H1 (cell line): ENCODE results near the gene PDGFB. TPM values are rescaled to one million over a fixed set of nuclear protein-coding genes. Genes with fewer than 3 reads are reported as not detected.

Source experiments
- CTCF ChIA-PET: fragments of 300-600 bp; sonication (Branson Sonifier 250); formaldehyde crosslinking; loops from one replicate; lab custom pipeline; 2021; ENCODE audit not compliant: partially characterized antibody; lab: Charles Lee
- POLR2A ChIA-PET: fragments of 300-600 bp; sonication (Branson Sonifier 250); formaldehyde crosslinking; loops from one replicate; lab custom pipeline; 2021; ENCODE audit warnings: inconsistent platforms; ENCODE audit not compliant: partially characterized antibody; lab: Charles Lee
- DNase-seq, 2 experiments: peaks; one replicate each; pipeline versions ENCODE4 v3.0.0 to v3.0.0-alpha.2; 2010 to 2022; ENCODE audit warnings: low spot score in 2 of 2, low read depth in 1 of 2, mixed read lengths in 1 of 2
- FAIRE-seq: peaks from 2 replicates; lab custom pipeline; 2011; peaks lifted over from hg19 to GRCh38; lab: Jason Lieb, UNC
- H2AFZ ChIP-seq: 2 replicates; pipeline ENCODE4 v1.8.1; 2012; ENCODE audit warnings: low read length, inconsistent platforms
- H2AK5ac ChIP-seq: 2 replicates; pipeline ENCODE4 v1.6.1; 2013; ENCODE audit warnings: low read depth, low read length
- H2BK120ac ChIP-seq: replicated peaks from 2 replicates; pipeline ENCODE3; 2013; ENCODE audit warnings: low read depth, low read length, inconsistent platforms
- H2BK12ac ChIP-seq: 2 replicates; pipeline ENCODE4 v1.6.1; 2013; ENCODE audit warnings: low read depth, low read length
- H2BK15ac ChIP-seq: 2 replicates; pipeline ENCODE4 v1.6.1; 2013; ENCODE audit warnings: low read length
- H2BK20ac ChIP-seq: 2 replicates; pipeline ENCODE4 v1.6.1; 2013; ENCODE audit warnings: low read length
- H2BK5ac ChIP-seq: 2 replicates; pipeline ENCODE4 v1.6.1; 2013; ENCODE audit warnings: low read depth, low read length
- H3K14ac ChIP-seq: 2 replicates; pipeline ENCODE4 v1.6.1; 2013; ENCODE audit warnings: inconsistent platforms; ENCODE audit not compliant: insufficient read length
- H3K18ac ChIP-seq: 2 replicates; pipeline ENCODE4 v1.6.1; 2013; ENCODE audit warnings: low read length; ENCODE audit errors: extremely low read depth
- H3K23ac ChIP-seq: 2 replicates; pipeline ENCODE4 v1.6.1; 2013; ENCODE audit warnings: inconsistent platforms; ENCODE audit not compliant: insufficient read length
- H3K23me2 ChIP-seq: 2 replicates; pipeline ENCODE4 v1.6.1; 2013; ENCODE audit warnings: low read depth, low read length
- H3K27ac ChIP-seq: 2 replicates; pipeline ENCODE4 v1.6.1; 2011; ENCODE audit warnings: low read depth, low read length, inconsistent platforms
- H3K27me3 ChIP-seq, 4 experiments: replicated peaks in 1 of 4; 1 replicate in 1 of 4; 2 replicates in 3 of 4; pipeline versions ENCODE4 v1.6.1 to v1.8.1; 2011 to 2013; ENCODE audit warnings: low read length in 3 of 4, mild to moderate bottlenecking in 3 of 4, inconsistent platforms in 2 of 4, mixed read lengths in 2 of 4, moderate library complexity in 1 of 4; ENCODE audit not compliant: control insufficient read depth in 3 of 4, insufficient read depth in 3 of 4; ENCODE audit errors: extremely low read depth in 1 of 4
- H3K36me3 ChIP-seq, 4 experiments: 2 replicates each; pipeline versions ENCODE4 v1.6.1 to v1.8.1; 2011 to 2013; ENCODE audit warnings: mild to moderate bottlenecking in 4 of 4, low read length in 3 of 4, moderate library complexity in 2 of 4, control low read depth in 1 of 4, inconsistent platforms in 1 of 4; ENCODE audit not compliant: insufficient read depth in 4 of 4, control insufficient read depth in 2 of 4
- H3K4ac ChIP-seq: replicated peaks from 2 replicates; pipeline ENCODE3; 2013; ENCODE audit warnings: low read length, low read depth, mixed read lengths, inconsistent platforms; ENCODE audit not compliant: insufficient read length
- H3K4me1 ChIP-seq, 4 experiments: replicated peaks in 1 of 4; 1 replicate in 1 of 4; 2 replicates in 3 of 4; pipeline versions ENCODE4 v1.6.1 to v1.8.1; 2011 to 2013; ENCODE audit warnings: low read length in 3 of 4, inconsistent platforms in 2 of 4, mixed read lengths in 1 of 4; ENCODE audit not compliant: insufficient read depth in 4 of 4, control insufficient read depth in 3 of 4
- H3K4me2 ChIP-seq, 2 experiments: 2 replicates each; pipeline versions ENCODE4 v1.6.1 to v1.8.1; 2011 to 2013; ENCODE audit warnings: low read depth in 2 of 2, low read length in 2 of 2, control low read depth in 1 of 2, inconsistent platforms in 1 of 2, mild to moderate bottlenecking in 1 of 2; ENCODE audit not compliant: insufficient read depth in 1 of 2
- H3K4me3 ChIP-seq, 4 experiments: fragments of 200-600, 300-600 bp in 1 of 4; sonication (generic), shearing (Covaris generic), sonication (Bioruptor Twin) in 1 of 4; 2 replicates each; pipeline versions ENCODE4 v1.5.1 to v1.8.1; 2011 to 2016; ENCODE audit warnings: low read length in 4 of 4, low read depth in 3 of 4, control low read depth in 2 of 4, inconsistent platforms in 2 of 4, mild to moderate bottlenecking in 2 of 4, mixed read lengths in 1 of 4, moderate library complexity in 1 of 4; ENCODE audit not compliant: insufficient read depth in 2 of 4; ENCODE audit errors: extremely low read depth in 1 of 4
- H3K56ac ChIP-seq: replicated peaks from 2 replicates; pipeline ENCODE3; 2013; ENCODE audit warnings: low read depth, mild to moderate bottlenecking, mixed read lengths, low read length, inconsistent platforms; ENCODE audit not compliant: insufficient read length
- H3K79me1 ChIP-seq: 2 replicates; pipeline ENCODE4 v1.6.1; 2013; ENCODE audit warnings: low read depth, low read length, control low read depth
- H3K79me2 ChIP-seq, 2 experiments: 2 replicates each; pipeline versions ENCODE4 v1.6.1 to v1.8.1; 2012 to 2013; ENCODE audit warnings: low read length in 2 of 2, mild to moderate bottlenecking in 2 of 2, inconsistent platforms in 1 of 2; ENCODE audit not compliant: insufficient read depth in 2 of 2, control insufficient read depth in 1 of 2
- H3K9ac ChIP-seq, 4 experiments: replicated peaks in 1 of 4; 1 replicate in 1 of 4; 2 replicates in 3 of 4; pipeline versions ENCODE4 v1.6.1 to v1.8.1; 2011 to 2013; ENCODE audit warnings: low read depth in 3 of 4, low read length in 3 of 4, control low read depth in 2 of 4, mild to moderate bottlenecking in 2 of 4, moderate library complexity in 2 of 4, inconsistent platforms in 1 of 4; ENCODE audit errors: extremely low read depth in 1 of 4
- H3K9me3 ChIP-seq, 2 experiments: 2 replicates each; pipeline versions ENCODE4 v1.6.1 to v1.8.1; 2012 to 2013; ENCODE audit warnings: mild to moderate bottlenecking in 2 of 2, moderate library complexity in 2 of 2, control low read depth in 1 of 2, inconsistent platforms in 1 of 2, low read depth in 1 of 2, low read length in 1 of 2, mixed read lengths in 1 of 2; ENCODE audit not compliant: insufficient read depth in 2 of 2
- H4K20me1 ChIP-seq, 2 experiments: replicated peaks in 1 of 2; 2 replicates each; pipeline versions ENCODE3 to v1.8.1; 2011 to 2013; ENCODE audit warnings: inconsistent platforms in 2 of 2, low read length in 2 of 2, mild to moderate bottlenecking in 1 of 2; ENCODE audit not compliant: insufficient read depth in 2 of 2, control insufficient read depth in 1 of 2
- H4K5ac ChIP-seq: 2 replicates; pipeline ENCODE4 v1.6.1; 2013; ENCODE audit warnings: low read length, low read depth, mixed read lengths, inconsistent platforms; ENCODE audit not compliant: insufficient read length
- H4K8ac ChIP-seq: 2 replicates; pipeline ENCODE4 v1.8.0; 2013; ENCODE audit warnings: mild to moderate bottlenecking, moderate library complexity, low read length, inconsistent platforms; ENCODE audit not compliant: insufficient read depth; ENCODE audit errors: extremely low read depth
- H4K91ac ChIP-seq: replicated peaks from 2 replicates; pipeline ENCODE3; 2013; ENCODE audit warnings: low read length, mixed read lengths, inconsistent platforms; ENCODE audit not compliant: insufficient read length
- BCL11A ChIP-seq, 2 experiments: IDR thresholded peaks; one replicate each; pipeline ENCODE4 v1.6.1; 2011; ENCODE audit warnings: low read depth in 2 of 2, low read length in 2 of 2, mild to moderate bottlenecking in 2 of 2
- HDAC6 ChIP-seq: IDR thresholded peaks from one replicate; pipeline ENCODE4 v1.7.1; 2012; ENCODE audit warnings: low read depth, mild to moderate bottlenecking, inconsistent platforms, low read length, moderate library complexity
- JUN ChIP-seq: IDR thresholded peaks from 2 replicates; pipeline ENCODE4 v1.6.1; 2011; ENCODE audit warnings: low read depth, mild to moderate bottlenecking, improper control_type of control experiment, low read length
- POLR2A ChIP-seq, 2 experiments: IDR thresholded peaks; 1 replicate in 1 of 2; 2 replicates in 1 of 2; pipeline ENCODE4 v1.6.1; 2011; ENCODE audit warnings: low read depth in 2 of 2, low read length in 2 of 2, mild to moderate bottlenecking in 2 of 2; ENCODE audit errors: control extremely low read depth in 1 of 2
- POU5F1 ChIP-seq: IDR thresholded peaks from 2 replicates; pipeline ENCODE4 v1.6.1; 2011; ENCODE audit warnings: low read depth, mild to moderate bottlenecking, low read length, moderate library complexity
- RAD21 ChIP-seq, 2 experiments: IDR thresholded peaks in 1 of 2; conservative IDR thresholded peaks in 1 of 2; 2 replicates each; pipeline ENCODE4 v1.6.1; 2011; ENCODE audit warnings: low read depth in 2 of 2, low read length in 2 of 2, improper control_type of control experiment in 1 of 2, inconsistent platforms in 1 of 2, mild to moderate bottlenecking in 1 of 2, moderate library complexity in 1 of 2
- RXRA ChIP-seq: IDR thresholded peaks from 2 replicates; pipeline ENCODE4 v1.6.1; 2011; ENCODE audit warnings: low read depth, mild to moderate bottlenecking, low read length, moderate library complexity; ENCODE audit not compliant: insufficient read depth
- SIN3A ChIP-seq, 2 experiments: IDR thresholded peaks in 1 of 2; conservative IDR thresholded peaks in 1 of 2; 2 replicates each; pipeline ENCODE4 v1.6.1; 2011 to 2012; ENCODE audit warnings: low read length in 2 of 2, improper control_type of control experiment in 1 of 2, low read depth in 1 of 2, mild to moderate bottlenecking in 1 of 2
- SP1 ChIP-seq: IDR thresholded peaks from 2 replicates; pipeline ENCODE4 v1.6.1; 2011; ENCODE audit warnings: low read depth, low read length
- WGBS, 2 experiments: shearing (Covaris generic) in 1 of 2; methylation state at CpG; one replicate each; pipeline versions ENCODE4 v1.1.6 to v1.1.7; 2013 to 2015; ENCODE audit warnings: low lambda C conversion rate in 2 of 2, mixed read lengths in 2 of 2, inconsistent platforms in 1 of 2, low coverage in 1 of 2, missing lambda C conversion rate in 1 of 2; ENCODE audit not compliant: insufficient replicate concordance in 2 of 2, insufficient coverage in 1 of 2, insufficient read length in 1 of 2; ENCODE audit errors: extremely low coverage in 1 of 2, missing lambda C conversion rate in 1 of 2; 5-methylcytosine and 5-hydroxymethylcytosine counted together
- polyA plus RNA-seq, 7 experiments: library from polyadenylated mRNA; depleted of rRNA in 3 of 7; stranded (reverse) in 5 of 7; unstranded in 2 of 7; fragments of >200 nt in 5 of 7; fragments of 200-250 nt in 2 of 7; gene quantifications; 1 replicate in 5 of 7; 2 replicates in 1 of 7; 4 replicates in 1 of 7; pipeline versions ENCODE4 v1.2.1 to v1.2.3, GENCODE V29; 2011 to 2013; ENCODE audit warnings: missing spikeins in 2 of 7, mixed read lengths in 2 of 7
- total RNA-seq: library from RNA; stranded (reverse); fragmentation: NEBNext Ultra II Directional; extraction: Animal tissue kit (Norgen Biotek cat#: 25700); gene quantifications from 2 replicates; pipeline ENCODE4 v1.2.1, GENCODE V29; 2021
- TF ChIP-seq, protein P1 (sequence below): IDR thresholded peaks from 2 replicates; pipeline ENCODE4 v1.6.1; 2012; ENCODE audit warnings: inconsistent platforms

PDGFB gene
- total and polyA plus RNA-seq, 2 of the 8 experiments (the other 6 are each of a cell fraction or from before 2014, with no cell fraction given): 3.9 to 8.5 TPM

DNA sequence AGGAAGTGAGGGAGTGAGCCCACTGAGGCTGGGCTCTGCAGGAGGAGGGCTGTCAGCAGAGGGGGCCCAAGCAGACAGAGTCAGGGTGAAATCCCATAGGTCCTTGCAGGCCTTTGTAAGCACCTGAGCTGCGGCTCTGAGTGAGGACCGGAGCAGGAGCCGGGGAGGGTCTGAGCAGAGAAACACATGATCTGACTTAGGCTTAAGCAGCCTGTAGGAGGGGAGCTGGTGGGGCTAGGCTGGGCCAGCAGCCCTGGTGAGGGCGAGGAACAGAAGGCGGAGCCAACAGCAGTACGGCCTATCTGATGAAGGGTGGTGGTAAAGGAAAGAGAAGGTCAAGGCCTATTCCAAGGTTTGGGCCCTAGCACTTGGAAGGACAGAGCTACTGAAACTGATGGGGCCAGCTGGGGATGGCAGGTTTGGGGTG lies 65.4 kb downstream of the PDGFB start:
- Histone ChIP-seq H4K5ac (peak overlapping the region; percentile 20), H3K4me3 (no peak overlapping the region), H2BK5ac (peak overlapping the region; percentile 85; the same call in 1 of the 2 replicates), H2BK20ac (peak overlapping the region; percentile 98), H2BK15ac (peak overlapping the region; percentile 61; the same call in 1 of the 2 replicates), H2BK120ac (no peak overlapping the region), H3K36me3 (no peaks in the 10 kb centered on the region), H3K79me1 (no peaks in the 10 kb centered on the region), H3K27me3 (no peaks in the 10 kb centered on the region), H3K14ac (no peak overlapping the region), H3K9me3 (no peaks in the 10 kb centered on the region), H3K4me1 (peaks cover 14 to 41% (median 35%) of the 10 kb centered on the region in 4 experiments), H2AFZ (no peak overlapping the region), H3K23me2 (no peaks in the 10 kb centered on the region), H3K23ac (no peak overlapping the region), H4K91ac (peak overlapping the region; percentile 87), H3K4me2 (peak overlapping the region in 1 of 2 experiments; percentile 4; a peak in 1 of 4 replicates), H3K56ac (no peak overlapping the region), H4K8ac (no peak overlapping the region), H3K4ac (peak overlapping the region; percentile 58), H4K20me1 (no peaks in the 10 kb centered on the region), H3K9ac (no peak overlapping the region; a peak in 1 of 7 replicates), H3K27ac (no peak overlapping the region), H2BK12ac (peak overlapping the region; percentile 10), H2AK5ac (0 out of 2 replicates have a peak overlapping the region, but pooled peaks have one; percentile 82), H3K79me2 (no peaks in the 10 kb centered on the region), H3K18ac (peak overlapping the region; percentile 89)
- WGBS, 2 experiments: 56% methylated on average over 6 of the region's 6 CpGs; no CpG with 5 or more reads in 1 of the 2 experiments
- CTCF ChIA-PET: interaction anchor here (0.7 to 2.1 kb wide), 13 partner anchors 8 to 152 kb away, joined by 3 to 10 read pairs (median 4); no protein-coding TSS in a partner anchor
- DNase-seq (peak in 1 of 2 experiments; percentile 55), FAIRE-seq (peak; percentile 39)
- POLR2A ChIA-PET: interaction anchor here (0.5 to 2.7 kb wide), 12 partner anchors 8 to 140 kb away, joined by 3 to 25 read pairs (median 4); partner anchors contain the start of gene RPL3
- TF ChIP-seq RXRA (no peak), JUN (no peak), POU5F1 (no peak), POLR2A (IDR thresholded peaks at IDR 0.05; ENCODE audit: control extremely low read depth in 1 of 2, low read depth in 2 of 2, low read length in 2 of 2) (no peak), HDAC6 (no peak), SP1 (no peak), BCL11A (IDR thresholded peaks at IDR 0.05; ENCODE audit: low read depth in 2 of 2, low read length in 2 of 2) (no peak), RAD21 (IDR thresholded peaks at IDR 0.05 in 1 of 2, conservative IDR thresholded peaks at IDR 0.05 in 1 of 2; ENCODE audit: low read depth in 2 of 2, low read length in 2 of 2) (no peak), SIN3A (conservative IDR thresholded peaks at IDR 0.05 in 1 of 2, IDR thresholded peaks at IDR 0.05 in 1 of 2; ENCODE audit: low read depth in 1 of 2, low read length in 2 of 2) (no peak)
- TF ChIP-seq, protein P1, sequence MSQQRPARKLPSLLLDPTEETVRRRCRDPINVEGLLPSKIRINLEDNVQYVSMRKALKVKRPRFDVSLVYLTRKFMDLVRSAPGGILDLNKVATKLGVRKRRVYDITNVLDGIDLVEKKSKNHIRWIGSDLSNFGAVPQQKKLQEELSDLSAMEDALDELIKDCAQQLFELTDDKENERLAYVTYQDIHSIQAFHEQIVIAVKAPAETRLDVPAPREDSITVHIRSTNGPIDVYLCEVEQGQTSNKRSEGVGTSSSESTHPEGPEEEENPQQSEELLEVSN: no peak
